ENCODE data around the gene PADI3. TPM values are rescaled to one million over a fixed set of nuclear protein-coding genes. Genes with fewer than 3 reads are reported as not detected.

PADI3 gene, protein sequence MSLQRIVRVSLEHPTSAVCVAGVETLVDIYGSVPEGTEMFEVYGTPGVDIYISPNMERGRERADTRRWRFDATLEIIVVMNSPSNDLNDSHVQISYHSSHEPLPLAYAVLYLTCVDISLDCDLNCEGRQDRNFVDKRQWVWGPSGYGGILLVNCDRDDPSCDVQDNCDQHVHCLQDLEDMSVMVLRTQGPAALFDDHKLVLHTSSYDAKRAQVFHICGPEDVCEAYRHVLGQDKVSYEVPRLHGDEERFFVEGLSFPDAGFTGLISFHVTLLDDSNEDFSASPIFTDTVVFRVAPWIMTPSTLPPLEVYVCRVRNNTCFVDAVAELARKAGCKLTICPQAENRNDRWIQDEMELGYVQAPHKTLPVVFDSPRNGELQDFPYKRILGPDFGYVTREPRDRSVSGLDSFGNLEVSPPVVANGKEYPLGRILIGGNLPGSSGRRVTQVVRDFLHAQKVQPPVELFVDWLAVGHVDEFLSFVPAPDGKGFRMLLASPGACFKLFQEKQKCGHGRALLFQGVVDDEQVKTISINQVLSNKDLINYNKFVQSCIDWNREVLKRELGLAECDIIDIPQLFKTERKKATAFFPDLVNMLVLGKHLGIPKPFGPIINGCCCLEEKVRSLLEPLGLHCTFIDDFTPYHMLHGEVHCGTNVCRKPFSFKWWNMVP
- 2.4 and 2.5 TPM in 2 replicates for total RNA-seq (2021)
- long read RNA-seq, partial matches to known transcripts, result 4 of 8 reads
- long read RNA-seq, other reads (novel, unspliced or antisense), result 0 of 8 reads

GRCh38 chr1:17248781-17249180 is at the start of gene PADI3:
TSS of gene PADI3 (plus strand) at chr1:17249098. CDS start at chr1:17249138, 40 bp downstream.
- no peak within 1 kb of the TSS for H4K91ac ChIP-seq (ENCODE audit: insufficient read length, low read depth, low read length)
- no peak within 1 kb of the TSS for H4K8ac ChIP-seq (replicated peaks; ENCODE audit: insufficient read length, low read depth, low read length)
- H3K4me1 ChIP-seq (ENCODE audit: insufficient read depth, low read length), result no peaks in the 10 kb centered on the region
- Mint-ChIP-seq H3K4me3 (no peak within 1 kb of the TSS; a peak in 1 of 5 replicates), H3K4me1 (peaks cover 20 to 33% of the 10 kb centered on the region in 2 experiments), H3K9me3 (no peaks in the 10 kb centered on the region; a peak in 1 of 5 replicates), H3K27me3 (ENCODE audit: low read depth) (no peaks in the 10 kb centered on the region; the same call in 1 of the 2 replicates), H3K36me3 (ENCODE audit: insufficient read depth in 1 of 3, low read depth in 3 of 3) (no peaks in the 10 kb centered on the region), H3K27ac (no peak within 1 kb of the TSS)
- H3K4me2 ChIP-seq (ENCODE audit: insufficient read depth, insufficient read length, low read length), result no peak within 1 kb of the TSS
- no peak within 1 kb of the TSS for H3K18ac ChIP-seq (ENCODE audit: insufficient read length, low read depth, low read length)
- no peak for TF ChIP-seq CTCF (conservative IDR thresholded peaks at IDR 0.05)
- no peak within 1 kb of the TSS for H3K9ac ChIP-seq (ENCODE audit: extremely low read depth, insufficient read length, low read length)
- H3K79me2 ChIP-seq (ENCODE audit: insufficient read depth, low read length), result no peaks in the 10 kb centered on the region
- H2BK12ac ChIP-seq (ENCODE audit: insufficient read length, low read depth, low read length), result no peak within 1 kb of the TSS
- H2BK5ac ChIP-seq (ENCODE audit: insufficient read length, low read length), result no peak within 1 kb of the TSS
- no peak within 1 kb of the TSS for H2AK5ac ChIP-seq (ENCODE audit: insufficient read length, low read length)
- peaks cover 5% of the 10 kb centered on the region for H4K20me1 ChIP-seq (ENCODE audit: control insufficient read depth, insufficient read depth, insufficient read length)
- no peak within 1 kb of the TSS for H3K4ac ChIP-seq (ENCODE audit: low read depth, low read length)
- no peaks in the 10 kb centered on the region for H3K23me2 ChIP-seq (ENCODE audit: insufficient read length, low read depth, low read length, poor library complexity, severe bottlenecking)
- peak; percentile 72 for DNase-seq
- H2BK20ac ChIP-seq (ENCODE audit: low read depth, low read length, poor library complexity, severe bottlenecking), result no peak within 1 kb of the TSS
- no CpG with 5 or more reads among the region's 9 CpGs for WGBS (ENCODE audit: extremely low coverage, insufficient read length, low lambda C conversion rate)
- H3K9me3 ChIP-seq (ENCODE audit: control insufficient read depth, low read depth, low read length), result no peaks in the 10 kb centered on the region
- H3K79me1 ChIP-seq (ENCODE audit: insufficient read depth, low read depth, low read length, poor library complexity, severe bottlenecking), result no peaks in the 10 kb centered on the region
- no peak within 1 kb of the TSS for H3K27ac ChIP-seq (ENCODE audit: insufficient read length, low read depth, low read length)
- no peak within 1 kb of the TSS for H3K56ac ChIP-seq (ENCODE audit: insufficient read length, low read depth, low read length)
- H3K14ac ChIP-seq (ENCODE audit: insufficient read depth, low read length), result no peak within 1 kb of the TSS
- no peaks in the 10 kb centered on the region for H3K27me3 ChIP-seq (ENCODE audit: insufficient read depth, low read length)
- no peak within 1 kb of the TSS for H3T11ph ChIP-seq (ENCODE audit: low read length)
- no peak within 1 kb of the TSS for H2BK120ac ChIP-seq (ENCODE audit: low read depth, low read length, poor library complexity, severe bottlenecking)
- no peak within 1 kb of the TSS for H3K23ac ChIP-seq (ENCODE audit: insufficient read length, low read depth, low read length)
- no peak within 1 kb of the TSS for H2AFZ ChIP-seq (ENCODE audit: low read length)
- no peak within 1 kb of the TSS for H4K5ac ChIP-seq (ENCODE audit: insufficient read length, low read depth, low read length)
- no peak within 1 kb of the TSS for H2BK15ac ChIP-seq (ENCODE audit: low read depth, low read length)

Data from H9 (cell line).